Esophagus squamous epithelium (tissue), 4 donors: ENCODE data around the gene ARHGEF28.

Source experiments
- POLR2A ChIP-seq, 4 donors: fragments of 450-650 bp; IDR thresholded peaks; one replicate each; pipeline ENCODE4 v1.6.1; 2017; ENCODE audit warnings: antibody characterized with exemption in 4 of 4, mild to moderate bottlenecking in 4 of 4, moderate library complexity in 3 of 4
- TF ChIP-seq, protein P1 (sequence below), 6 experiments: fragments of 450-650 bp in 4 of 6; fragments of 200-600 bp in 2 of 6; sonication (generic) in 2 of 6; IDR thresholded peaks; one replicate each; pipeline ENCODE4 v1.5.1; 2016 to 2019; ENCODE audit warnings: antibody characterized with exemption in 6 of 6, mild to moderate bottlenecking in 4 of 6, moderate library complexity in 4 of 6

GRCh38 chr5:73859696-73860095, 233.7 kb downstream of the ARHGEF28 start:
- TF ChIP-seq, protein P1, sequence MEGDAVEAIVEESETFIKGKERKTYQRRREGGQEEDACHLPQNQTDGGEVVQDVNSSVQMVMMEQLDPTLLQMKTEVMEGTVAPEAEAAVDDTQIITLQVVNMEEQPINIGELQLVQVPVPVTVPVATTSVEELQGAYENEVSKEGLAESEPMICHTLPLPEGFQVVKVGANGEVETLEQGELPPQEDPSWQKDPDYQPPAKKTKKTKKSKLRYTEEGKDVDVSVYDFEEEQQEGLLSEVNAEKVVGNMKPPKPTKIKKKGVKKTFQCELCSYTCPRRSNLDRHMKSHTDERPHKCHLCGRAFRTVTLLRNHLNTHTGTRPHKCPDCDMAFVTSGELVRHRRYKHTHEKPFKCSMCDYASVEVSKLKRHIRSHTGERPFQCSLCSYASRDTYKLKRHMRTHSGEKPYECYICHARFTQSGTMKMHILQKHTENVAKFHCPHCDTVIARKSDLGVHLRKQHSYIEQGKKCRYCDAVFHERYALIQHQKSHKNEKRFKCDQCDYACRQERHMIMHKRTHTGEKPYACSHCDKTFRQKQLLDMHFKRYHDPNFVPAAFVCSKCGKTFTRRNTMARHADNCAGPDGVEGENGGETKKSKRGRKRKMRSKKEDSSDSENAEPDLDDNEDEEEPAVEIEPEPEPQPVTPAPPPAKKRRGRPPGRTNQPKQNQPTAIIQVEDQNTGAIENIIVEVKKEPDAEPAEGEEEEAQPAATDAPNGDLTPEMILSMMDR (IDR thresholded peaks at IDR 0.05) = no peak
- TF ChIP-seq POLR2A (IDR thresholded peaks at IDR 0.05) = no peak
